Fibroblast of pulmonary artery (primary cell): Measurements from ENCODE around the gene BASP1.
"Not testable (repeated sequence)": the region's sequence is repeated elsewhere in the genome, so short reads cannot be mapped to it uniquely, and the experiment has no call there.

Experiments used
- DNase-seq: peaks from one replicate; pipeline ENCODE4 v3.0.0-alpha.2; 2010; ENCODE audit warnings: low read depth
- H3K4me3 ChIP-seq: replicated peaks from 2 replicates; pipeline ENCODE4 v1.5.1; 2011; ENCODE audit warnings: low read depth, mild to moderate bottlenecking, control low read depth, low read length, moderate library complexity
- TF ChIP-seq, protein P1 (sequence below): IDR thresholded peaks from 2 replicates; pipeline ENCODE4 v1.5.1; 2011; ENCODE audit warnings: mild to moderate bottlenecking, control low read depth, low read length, inconsistent platforms; ENCODE audit errors: missing control alignments

BASP1 gene

DNA sequence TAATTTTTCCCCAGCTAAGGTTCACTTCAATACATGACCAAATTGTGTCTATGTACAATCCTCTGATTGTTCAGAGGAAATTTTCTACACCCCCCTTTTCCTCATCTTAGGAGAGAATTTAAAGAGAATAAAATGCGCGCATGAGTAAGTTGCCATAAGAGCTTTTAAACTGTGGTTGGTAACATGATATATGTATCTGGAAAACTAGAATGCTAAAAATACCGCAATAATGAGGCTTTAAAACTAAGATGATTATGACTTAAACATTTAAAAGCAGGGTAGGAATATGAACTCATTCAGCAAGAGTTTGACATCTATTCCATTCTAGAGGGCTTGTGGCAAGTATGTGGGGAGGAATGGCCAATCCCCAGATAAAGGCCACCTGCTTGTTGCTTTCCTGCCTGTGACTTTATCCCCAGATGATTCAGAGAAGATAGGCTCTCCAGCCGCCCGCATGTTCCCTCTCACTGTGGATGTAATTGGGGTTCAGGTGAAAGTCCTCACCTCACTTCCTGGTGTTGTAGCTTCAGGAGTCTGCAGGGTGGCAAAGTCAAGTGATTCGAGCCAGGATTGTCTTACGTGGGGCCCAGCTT lies 26.5 kb upstream of the BASP1 start:
- TF ChIP-seq, protein P1, sequence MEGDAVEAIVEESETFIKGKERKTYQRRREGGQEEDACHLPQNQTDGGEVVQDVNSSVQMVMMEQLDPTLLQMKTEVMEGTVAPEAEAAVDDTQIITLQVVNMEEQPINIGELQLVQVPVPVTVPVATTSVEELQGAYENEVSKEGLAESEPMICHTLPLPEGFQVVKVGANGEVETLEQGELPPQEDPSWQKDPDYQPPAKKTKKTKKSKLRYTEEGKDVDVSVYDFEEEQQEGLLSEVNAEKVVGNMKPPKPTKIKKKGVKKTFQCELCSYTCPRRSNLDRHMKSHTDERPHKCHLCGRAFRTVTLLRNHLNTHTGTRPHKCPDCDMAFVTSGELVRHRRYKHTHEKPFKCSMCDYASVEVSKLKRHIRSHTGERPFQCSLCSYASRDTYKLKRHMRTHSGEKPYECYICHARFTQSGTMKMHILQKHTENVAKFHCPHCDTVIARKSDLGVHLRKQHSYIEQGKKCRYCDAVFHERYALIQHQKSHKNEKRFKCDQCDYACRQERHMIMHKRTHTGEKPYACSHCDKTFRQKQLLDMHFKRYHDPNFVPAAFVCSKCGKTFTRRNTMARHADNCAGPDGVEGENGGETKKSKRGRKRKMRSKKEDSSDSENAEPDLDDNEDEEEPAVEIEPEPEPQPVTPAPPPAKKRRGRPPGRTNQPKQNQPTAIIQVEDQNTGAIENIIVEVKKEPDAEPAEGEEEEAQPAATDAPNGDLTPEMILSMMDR: no peak
- DNase-seq: no peak
- no peak overlapping the region for H3K4me3 ChIP-seq

DNA sequence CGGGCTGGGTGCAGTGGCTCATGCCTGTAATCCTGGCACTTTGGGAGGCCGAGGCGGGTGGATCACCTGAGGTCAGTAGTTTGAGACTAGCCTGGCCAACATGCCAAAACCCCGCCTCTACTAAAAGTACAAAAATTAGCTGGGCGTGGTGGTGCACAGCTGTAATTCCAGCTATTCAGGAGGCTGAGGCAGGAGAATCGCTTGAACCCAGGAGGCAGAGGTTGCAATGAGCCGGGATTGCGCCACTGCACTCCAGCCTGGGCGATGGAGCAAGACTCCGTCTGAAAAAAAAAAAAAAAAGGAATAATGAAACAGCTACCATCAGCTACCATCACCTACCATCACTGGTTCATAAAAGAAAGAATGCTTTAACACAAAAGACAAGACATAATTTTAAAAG lies 25.9 kb upstream of the BASP1 start:
- not testable (repeated sequence) for DNase-seq, H3K4me3 ChIP-seq

DNA sequence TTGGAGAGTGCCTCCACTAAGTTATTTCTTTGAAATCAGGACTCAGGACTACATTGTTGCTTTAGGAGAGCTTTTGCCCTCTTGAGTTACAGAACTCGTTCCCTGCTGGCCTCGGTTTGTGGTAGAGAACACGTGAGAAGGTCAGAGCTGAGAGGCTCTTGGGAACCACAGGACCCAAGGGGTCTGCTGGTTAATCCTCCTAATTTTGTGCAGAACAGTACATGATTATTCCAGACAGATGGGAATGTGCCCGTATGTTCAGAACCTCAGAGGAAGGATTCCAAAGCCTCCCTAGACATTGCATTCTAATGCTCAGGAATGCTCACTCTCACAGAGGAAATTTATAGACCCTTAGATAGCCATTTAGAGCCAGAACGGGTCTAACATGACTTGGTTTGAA lies 25.2 kb upstream of the BASP1 start:
- TF ChIP-seq, protein P1: no peak
- no peak for DNase-seq
- no peak overlapping the region for H3K4me3 ChIP-seq

GRCh38 chr5:17196024-17196423 lies 21.4 kb upstream of the BASP1 start:
- TF ChIP-seq, protein P1: no peak
- no peak for DNase-seq
- H3K4me3 ChIP-seq: no peak overlapping the region

- no peak overlapping the region for H3K4me3 ChIP-seq
- DNase-seq: no peak
- TF ChIP-seq, protein P1: no peak
Measured at GRCh38 chr5:17196697-17197096, 20.7 kb upstream of the BASP1 start.

DNA sequence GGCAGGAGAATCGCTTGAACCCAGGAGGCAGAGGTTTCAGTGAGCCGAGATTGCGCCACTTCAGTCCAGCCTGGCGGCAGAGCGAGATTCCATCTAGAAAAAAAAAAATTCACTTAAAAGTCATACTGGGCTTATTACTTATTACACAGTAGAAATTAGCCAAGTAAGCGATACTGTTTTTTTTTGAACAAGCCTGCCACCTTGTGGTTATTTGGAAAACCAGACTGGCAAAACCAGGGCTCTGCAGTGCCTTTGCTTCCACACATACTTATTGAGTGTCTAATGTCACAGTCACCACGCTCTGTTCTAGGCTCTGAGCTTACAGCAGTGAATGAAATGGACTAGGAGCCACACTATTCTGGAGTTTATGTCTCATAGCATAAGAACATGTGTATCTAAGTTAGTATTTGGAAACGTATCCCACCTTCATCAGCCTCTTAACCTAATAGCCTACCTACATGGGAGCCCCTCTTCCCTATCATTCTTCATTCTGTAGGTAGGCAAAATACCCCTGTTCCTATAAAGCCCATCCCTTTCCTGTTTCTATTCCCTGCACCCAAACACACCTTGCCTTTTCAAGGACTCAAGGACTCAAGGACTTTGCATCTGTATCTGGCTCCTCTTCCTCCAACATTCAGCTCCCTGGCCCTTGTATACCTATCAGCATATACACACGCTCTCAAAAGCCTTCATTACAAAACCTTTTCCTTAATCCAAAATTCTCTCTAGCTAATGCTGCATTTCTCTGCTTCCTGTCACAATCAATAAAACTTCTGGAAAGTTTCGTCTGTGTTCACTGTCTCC lies 13.9 kb upstream of the BASP1 start:
- no peak overlapping the region for H3K4me3 ChIP-seq
- DNase-seq: peak; percentile 88
- TF ChIP-seq, protein P1: peak; percentile 69

DNA sequence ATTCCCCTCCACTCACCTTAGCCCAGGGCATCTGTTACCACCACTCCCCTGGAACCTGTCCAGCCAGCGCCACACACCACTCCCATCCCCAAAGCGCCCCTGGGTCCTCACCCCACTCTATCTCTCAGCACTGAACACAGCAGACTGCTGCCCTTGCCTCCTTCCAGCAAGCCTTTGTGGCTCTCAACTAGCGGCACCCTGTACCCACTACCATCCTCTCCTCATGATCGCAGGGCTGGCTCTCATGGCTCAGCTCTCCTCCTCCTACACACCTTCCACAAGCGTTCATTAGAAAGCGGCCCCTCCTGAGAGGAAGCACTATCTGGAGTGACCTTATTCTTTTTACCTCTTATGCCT lies 13.3 kb upstream of the BASP1 start:
- DNase-seq: no peak
- no peak overlapping the region for H3K4me3 ChIP-seq
- TF ChIP-seq, protein P1: no peak
